CD8-positive, alpha-beta memory T cell (primary cell): ENCODE measurements around the gene PTPRT. TPM values are rescaled to one million over a fixed set of nuclear protein-coding genes. Genes with fewer than 3 reads are reported as not detected.

ENCODE experiments used
- CTCF ChIA-PET: fragments of 350-600 bp; sonication (Branson Sonifier 250); formaldehyde crosslinking; loops from one replicate; lab custom pipeline; 2021; ENCODE audit warnings: antibody characterized with exemption; lab: Charles Lee
- POLR2A ChIA-PET: fragments of 350-600 bp; sonication (Branson Sonifier 250); formaldehyde crosslinking; loops from one replicate; lab custom pipeline; 2021; ENCODE audit warnings: antibody characterized with exemption; lab: Charles Lee
- DNase-seq, 5 donors: peaks; one replicate each; pipeline versions ENCODE4 v3.0.0 to v3.0.0-alpha.2; 2020 to 2022; ENCODE audit warnings: mixed read lengths in 1 of 5
- H3K27ac ChIP-seq: one replicate; pipeline ENCODE4 v1.7.0; 2013; ENCODE audit warnings: low read depth, mild to moderate bottlenecking, low read length, moderate library complexity
- H3K27me3 ChIP-seq: 2 replicates; pipeline ENCODE4 v1.7.0; 2013; ENCODE audit warnings: low read length, mild to moderate bottlenecking; ENCODE audit not compliant: insufficient read depth, poor library complexity, severe bottlenecking
- H3K36me3 ChIP-seq: 2 replicates; pipeline ENCODE4 v1.7.0; 2013; ENCODE audit warnings: mild to moderate bottlenecking, low read length, moderate library complexity; ENCODE audit not compliant: insufficient read depth
- H3K4me1 ChIP-seq: 2 replicates; pipeline ENCODE4 v1.7.0; 2013; ENCODE audit warnings: mild to moderate bottlenecking, low read length, moderate library complexity; ENCODE audit not compliant: insufficient read depth
- H3K4me3 ChIP-seq: 2 replicates; pipeline ENCODE4 v1.7.0; 2013; ENCODE audit warnings: mild to moderate bottlenecking, low read length
- H3K9me3 ChIP-seq: 2 replicates; pipeline ENCODE4 v1.7.0; 2013; ENCODE audit warnings: mild to moderate bottlenecking, low read length
- H3K27ac Mint-ChIP-seq, 8 donors: one replicate each; pipeline ENCODE4 v1.8.0; 2020 to 2021; ENCODE audit warnings: mixed read lengths in 8 of 8, mild to moderate bottlenecking in 6 of 8, inconsistent platforms in 3 of 8, moderate library complexity in 3 of 8
- H3K27me3 Mint-ChIP-seq, 2 donors: one replicate each; pipeline ENCODE4 v1.8.0; 2020 to 2021; ENCODE audit warnings: mixed read lengths in 2 of 2, mild to moderate bottlenecking in 1 of 2, moderate library complexity in 1 of 2
- H3K36me3 Mint-ChIP-seq, 3 donors: one replicate each; pipeline ENCODE4 v1.8.0; 2020 to 2021; ENCODE audit warnings: mixed read lengths in 3 of 3, inconsistent platforms in 1 of 3, mild to moderate bottlenecking in 1 of 3
- H3K4me1 Mint-ChIP-seq, 3 donors: one replicate each; pipeline ENCODE4 v1.8.0; 2020 to 2021; ENCODE audit warnings: mixed read lengths in 3 of 3, inconsistent platforms in 1 of 3, mild to moderate bottlenecking in 1 of 3
- H3K4me3 Mint-ChIP-seq, 7 donors: one replicate each; pipeline ENCODE4 v1.8.0; 2020 to 2021; ENCODE audit warnings: mixed read lengths in 7 of 7, mild to moderate bottlenecking in 6 of 7, moderate library complexity in 4 of 7, inconsistent platforms in 2 of 7
- H3K9me3 Mint-ChIP-seq, 5 donors: one replicate each; pipeline ENCODE4 v1.8.0; 2020 to 2022; ENCODE audit warnings: mixed read lengths in 5 of 5, mild to moderate bottlenecking in 3 of 5, moderate library complexity in 2 of 5, inconsistent platforms in 1 of 5
- polyA plus RNA-seq: library from polyadenylated mRNA; unstranded; fragments of 300-500 nt; fragmentation: Illumina TruSeq; gene quantifications from one replicate; pipeline ENCODE4 v1.2.3, GENCODE V29; 2021
- total RNA-seq, 2 experiments: library from RNA; stranded (reverse); gene quantifications; one replicate each; pipeline ENCODE4 v1.2.3, GENCODE V29; 2021

Gene PTPRT
- total and polyA plus RNA-seq, 3 experiments from 2014 or later, result not detected

- Mint-ChIP-seq H3K4me3 (no peak overlapping the region), H3K27ac (no peak overlapping the region), H3K4me1 (no peaks in the 10 kb centered on the region), H3K36me3 (no peaks in the 10 kb centered on the region), H3K9me3 (peaks cover 0 to 13% (median 7%) of the 10 kb centered on the region in 5 donors), H3K27me3 (peaks cover 0 to 2% of the 10 kb centered on the region in 2 donors)
- H3K4me1 ChIP-seq, result no peaks in the 10 kb centered on the region
- no peak overlapping the region for H3K27ac ChIP-seq
- POLR2A ChIA-PET, result no interaction called here
- DNase-seq, result no peak
- CTCF ChIA-PET, result no interaction called here
- H3K36me3 ChIP-seq, result no peaks in the 10 kb centered on the region
- H3K4me3 ChIP-seq, result no peak overlapping the region
- no peaks in the 10 kb centered on the region for H3K9me3 ChIP-seq
- H3K27me3 ChIP-seq, result no peaks in the 10 kb centered on the region
Observed at GRCh38 chr20:42846784-42847490, 342.8 kb downstream of the PTPRT start.

GRCh38 chr20:42844751-42845150 is 345.0 kb downstream of the PTPRT start:
- Mint-ChIP-seq H3K27ac (no peak overlapping the region), H3K27me3 (peaks cover 0 to 2% of the 10 kb centered on the region in 2 donors), H3K4me1 (no peaks in the 10 kb centered on the region), H3K9me3 (peaks cover 0 to 13% (median 9%) of the 10 kb centered on the region in 5 donors), H3K4me3 (no peak overlapping the region), H3K36me3 (no peaks in the 10 kb centered on the region)
- ChIA-PET CTCF (no interaction called here), POLR2A (no interaction called here)
- H3K27me3 ChIP-seq, result no peaks in the 10 kb centered on the region
- H3K27ac ChIP-seq, result no peak overlapping the region
- H3K4me1 ChIP-seq, result no peaks in the 10 kb centered on the region
- DNase-seq, result no peak
- no peaks in the 10 kb centered on the region for H3K9me3 ChIP-seq
- no peaks in the 10 kb centered on the region for H3K36me3 ChIP-seq
- H3K4me3 ChIP-seq, result no peak overlapping the region

- ChIA-PET POLR2A (no interaction called here), CTCF (no interaction called here)
- DNase-seq, result no peak
- H3K4me3 ChIP-seq, result no peak overlapping the region
- Mint-ChIP-seq H3K4me3 (no peak overlapping the region), H3K9me3 (peaks cover 0 to 5% (median 2%) of the 10 kb centered on the region in 5 donors), H3K36me3 (no peaks in the 10 kb centered on the region), H3K4me1 (no peaks in the 10 kb centered on the region), H3K27me3 (peaks cover 0 to 1% of the 10 kb centered on the region in 2 donors), H3K27ac (no peak overlapping the region)
- no peaks in the 10 kb centered on the region for H3K27me3 ChIP-seq
- H3K9me3 ChIP-seq, result no peaks in the 10 kb centered on the region
- no peaks in the 10 kb centered on the region for H3K4me1 ChIP-seq
- no peaks in the 10 kb centered on the region for H3K36me3 ChIP-seq
- H3K27ac ChIP-seq, result no peak overlapping the region
Observed at GRCh38 chr20:42837456-42837855, 352.2 kb downstream of the PTPRT start.

- no peak for DNase-seq
- Mint-ChIP-seq H3K27ac (no peak overlapping the region), H3K36me3 (no peaks in the 10 kb centered on the region), H3K9me3 (peaks cover 0 to 5% (median 2%) of the 10 kb centered on the region in 5 donors), H3K27me3 (peaks cover 0 to 1% of the 10 kb centered on the region in 2 donors), H3K4me1 (no peaks in the 10 kb centered on the region), H3K4me3 (no peak overlapping the region)
- Histone ChIP-seq H3K4me1 (no peaks in the 10 kb centered on the region), H3K36me3 (no peaks in the 10 kb centered on the region), H3K27ac (no peak overlapping the region), H3K4me3 (no peak overlapping the region), H3K9me3 (no peaks in the 10 kb centered on the region), H3K27me3 (no peaks in the 10 kb centered on the region)
- ChIA-PET CTCF (no interaction called here), POLR2A (no interaction called here)
Observed at GRCh38 chr20:42836339-42836738, 353.4 kb downstream of the PTPRT start.

GRCh38 chr20:42807876-42808275 is 381.8 kb downstream of the PTPRT start:
- Histone ChIP-seq H3K4me3 (no peak overlapping the region), H3K9me3 (no peaks in the 10 kb centered on the region), H3K27ac (no peak overlapping the region), H3K4me1 (no peaks in the 10 kb centered on the region), H3K36me3 (no peaks in the 10 kb centered on the region), H3K27me3 (no peaks in the 10 kb centered on the region)
- Mint-ChIP-seq H3K9me3 (peaks cover 0 to 4% (median 3%) of the 10 kb centered on the region in 5 donors), H3K36me3 (no peaks in the 10 kb centered on the region), H3K27ac (no peak overlapping the region), H3K4me3 (no peak overlapping the region), H3K4me1 (no peaks in the 10 kb centered on the region), H3K27me3 (peaks cover 0 to 2% of the 10 kb centered on the region in 2 donors)
- POLR2A ChIA-PET, result no interaction called here
- CTCF ChIA-PET, result no interaction called here
- DNase-seq, result no peak

GRCh38 chr20:42795111-42795695 is 394.5 kb downstream of the PTPRT start:
- Mint-ChIP-seq H3K4me3 (no peak overlapping the region), H3K27me3 (no peaks in the 10 kb centered on the region), H3K9me3 (peaks cover 0 to 22% (median 6%) of the 10 kb centered on the region in 5 donors), H3K4me1 (no peaks in the 10 kb centered on the region), H3K36me3 (peaks cover 0 to 2% (median 0%) of the 10 kb centered on the region in 3 donors), H3K27ac (no peak overlapping the region)
- DNase-seq, result no peak
- Histone ChIP-seq H3K4me3 (no peak overlapping the region), H3K27me3 (no peaks in the 10 kb centered on the region), H3K9me3 (no peaks in the 10 kb centered on the region), H3K27ac (no peak overlapping the region), H3K4me1 (no peaks in the 10 kb centered on the region), H3K36me3 (no peaks in the 10 kb centered on the region)
- ChIA-PET CTCF (no interaction called here), POLR2A (no interaction called here)

GRCh38 chr20:42792052-42792451 is 397.7 kb downstream of the PTPRT start:
- no peaks in the 10 kb centered on the region for H3K4me1 ChIP-seq
- Mint-ChIP-seq H3K9me3 (peaks cover 0 to 9% (median 8%) of the 10 kb centered on the region in 5 donors), H3K27me3 (no peaks in the 10 kb centered on the region), H3K4me3 (no peak overlapping the region), H3K4me1 (no peaks in the 10 kb centered on the region), H3K36me3 (peaks cover 0 to 2% (median 0%) of the 10 kb centered on the region in 3 donors), H3K27ac (no peak overlapping the region)
- no peak overlapping the region for H3K4me3 ChIP-seq
- ChIA-PET POLR2A (no interaction called here), CTCF (no interaction called here)
- H3K36me3 ChIP-seq, result no peaks in the 10 kb centered on the region
- DNase-seq, result no peak
- no peaks in the 10 kb centered on the region for H3K9me3 ChIP-seq
- H3K27ac ChIP-seq, result no peak overlapping the region
- H3K27me3 ChIP-seq, result no peaks in the 10 kb centered on the region

- no peaks in the 10 kb centered on the region for H3K9me3 ChIP-seq
- H3K4me3 ChIP-seq, result no peak overlapping the region
- no peak overlapping the region for H3K27ac ChIP-seq
- H3K36me3 ChIP-seq, result no peaks in the 10 kb centered on the region
- no peak overlapping the region for H3K27ac Mint-ChIP-seq
- peaks cover 0 to 12% (median 8%) of the 10 kb centered on the region in 5 donors for H3K9me3 Mint-ChIP-seq
- no peaks in the 10 kb centered on the region for H3K27me3 Mint-ChIP-seq
- no peak for DNase-seq
- no peaks in the 10 kb centered on the region for H3K27me3 ChIP-seq
- POLR2A ChIA-PET, result no interaction called here
- no peaks in the 10 kb centered on the region for H3K4me1 Mint-ChIP-seq
- H3K4me1 ChIP-seq, result no peaks in the 10 kb centered on the region
- no peak overlapping the region for H3K4me3 Mint-ChIP-seq
- peaks cover 0 to 2% (median 0%) of the 10 kb centered on the region in 3 donors for H3K36me3 Mint-ChIP-seq
- CTCF ChIA-PET, result no interaction called here
Observed at GRCh38 chr20:42790111-42790510, 399.6 kb downstream of the PTPRT start.
